ENCODE results near the gene SCUBE2. TPM values are rescaled to one million over a fixed set of nuclear protein-coding genes. Genes with fewer than 3 reads are reported as not detected.

The SCUBE2 gene
- polyA plus RNA-seq, 2 of the 4 experiments (the other 2 are of a cell fraction): 0.49 to 0.63 TPM

GRCh38 chr11:9003573-9004182 lies 87.7 kb downstream of the SCUBE2 start, which contains the start of gene NRIP3:
TSS of gene NRIP3 (minus strand) at chr11:9004001. CDS start at chr11:9003935, 66 bp downstream.
- 6% methylated on average over 38 of the region's 83 CpGs for WGBS (ENCODE audit: missing lambda C conversion rate)
- POLR2A ChIA-PET: interaction anchor here (0.6 to 1.4 kb wide), 3 partner anchors 9 to 50 kb away, joined by 4 to 8 read pairs (median 5); no protein-coding TSS in a partner anchor
- H3K4me2 ChIP-seq: peak within 1 kb of the TSS; percentile 91
- no peak for TF ChIP-seq HOXB5 (CRISPR knock-in tag; IDR thresholded peaks at IDR 0.05)
- TF ChIP-seq JUN (IDR thresholded peaks at IDR 0.05): 0 out of 5 replicates have a peak, but pooled peaks of 1 of the 2 experiments have one; percentile 45
- TF ChIP-seq RFX5 (IDR thresholded peaks at IDR 0.05): no peak
- peak; percentile 97 for TF ChIP-seq E2F6 (IDR thresholded peaks at IDR 0.05; ENCODE audit: borderline replicate concordance, low read depth)
- no peak for TF ChIP-seq EHMT2 (IDR thresholded peaks at IDR 0.05; ENCODE audit: low read depth)
- TF ChIP-seq CBX2 (IDR thresholded peaks at IDR 0.05; ENCODE audit: borderline replicate concordance, low read depth): no peak
- peak; percentile 73; the same call in 1 of the 2 replicates for TF ChIP-seq RNF2 (IDR thresholded peaks at IDR 0.05; ENCODE audit: borderline replicate concordance, low read depth)
- no peak for TF ChIP-seq BCL3 (IDR thresholded peaks at IDR 0.05)
- TF ChIP-seq TP53 (CRISPR knock-in tag; IDR thresholded peaks at IDR 0.05): no peak; the same call in 1 of the 2 replicates
- no peak for TF ChIP-seq USF2 (IDR thresholded peaks at IDR 0.05)
- TF ChIP-seq BHLHE40 (IDR thresholded peaks at IDR 0.05; ENCODE audit: low read depth, low read length): no peak
- no peak for TF ChIP-seq EP300 (IDR thresholded peaks at IDR 0.05)
- TF ChIP-seq ZFP36 (IDR thresholded peaks at IDR 0.05; ENCODE audit: borderline replicate concordance, partially characterized antibody): no peak
- TF ChIP-seq CHD2 (IDR thresholded peaks at IDR 0.05; ENCODE audit: low read length, partially characterized antibody): no peak
- TF ChIP-seq HEYL (CRISPR knock-in tag; IDR thresholded peaks at IDR 0.05): no peak
- no peak for TF ChIP-seq ZNF302 (CRISPR knock-in tag; IDR thresholded peaks at IDR 0.05)
- no peak for TF ChIP-seq CHD4 (IDR thresholded peaks at IDR 0.05; ENCODE audit: borderline replicate concordance)
- TF ChIP-seq CTCF (IDR thresholded peaks at IDR 0.05): no peak
- no peak for TF ChIP-seq FOXS1 (CRISPR knock-in tag; IDR thresholded peaks at IDR 0.05)
- TF ChIP-seq POLR2A (IDR thresholded peaks at IDR 0.05; ENCODE audit: low read length): 0 out of 2 replicates have a peak, but pooled peaks have one; percentile 6
- TF ChIP-seq ESRRA (IDR thresholded peaks at IDR 0.05; ENCODE audit: borderline replicate concordance, low read length): no peak
- TF ChIP-seq FOSB (CRISPR knock-in tag; IDR thresholded peaks at IDR 0.05): no peak
- TF ChIP-seq ZC3H11A (IDR thresholded peaks at IDR 0.05): no peak
- TF ChIP-seq REST (IDR thresholded peaks at IDR 0.05): no peak
- no peak for TF ChIP-seq ELK1 (IDR thresholded peaks at IDR 0.05; ENCODE audit: low read depth, low read length)
- peak; percentile 93 for TF ChIP-seq MAX (IDR thresholded peaks at IDR 0.05)
- no peak for TF ChIP-seq HMGXB4 (CRISPR knock-in tag; IDR thresholded peaks at IDR 0.05; ENCODE audit: borderline replicate concordance)
- no peak for TF ChIP-seq RCOR1 (IDR thresholded peaks at IDR 0.05; ENCODE audit: low read depth, low read length)

More at GRCh38 chr11:9003573-9004182, 87.7 kb downstream of the SCUBE2 start, which contains the start of gene NRIP3:
- DNase-seq (ENCODE audit: low read depth in 1 of 2, low spot score in 1 of 2) (peak; percentile 43 to 48), FAIRE-seq (no peak), ATAC-seq (peak; percentile 67 to 88)
- Histone ChIP-seq H3K4me3 (peak within 1 kb of the TSS; percentile 50), H3K9me3 (no peaks in the 10 kb centered on the region), H3K27ac (peak within 1 kb of the TSS in 1 of 2 experiments; percentile 82; a peak in 4 of 6 replicates), H3K4me1 (peaks cover 4% of the 10 kb centered on the region; the same call in 1 of the 3 replicates)
- CTCF ChIA-PET: interaction anchor here (1.0 to 1.9 kb wide), 3 partner anchors 12 to 134 kb away, joined by 3 to 4 read pairs (median 3); no protein-coding TSS in a partner anchor

Data from A549 (cell line).